Left lung (tissue), 10 donors: Measurements from ENCODE around the gene ERC2. TPM values are rescaled to one million over a fixed set of nuclear protein-coding genes. Genes with fewer than 3 reads are reported as not detected.
A peak's percentile ranks its signal among the peaks of the same experiment; 100 is the strongest.

Experiments
- ATAC-seq: fragments of 200-7000 bp; cut with Tn5 transposase; one replicate; pipeline ENCODE4 v1.9.1; 2020; ENCODE audit warnings: moderate library complexity
- DNase-seq, 4 donors: peaks; one replicate each; pipeline ENCODE4 v3.0.0-alpha.2; 2013 to 2020
- H3K27ac ChIP-seq, 2 donors: fragments of 200-600 bp; sonication (generic) in 1 of 2; one replicate each; pipeline versions ENCODE4 v1.5.0 to v1.8.0; 2020 to 2021
- H3K27me3 ChIP-seq, 2 donors: fragments of 200-600 bp; sonication (generic) in 1 of 2; one replicate each; pipeline versions ENCODE4 v1.5.0 to v1.8.0; 2020 to 2021
- H3K36me3 ChIP-seq, 2 donors: fragments of 200-600 bp; sonication (generic) in 1 of 2; one replicate each; pipeline versions ENCODE4 v1.5.0 to v1.8.0; 2020 to 2021
- H3K4me1 ChIP-seq, 2 donors: fragments of 200-600 bp; one replicate each; pipeline ENCODE4 v1.8.0; 2021
- H3K4me3 ChIP-seq, 2 donors: fragments of 200-600 bp; sonication (generic) in 1 of 2; one replicate each; pipeline versions ENCODE4 v1.5.0 to v1.8.0; 2020 to 2021; ENCODE audit warnings: mild to moderate bottlenecking in 1 of 2
- H3K9me3 ChIP-seq, 2 donors: fragments of 200-600 bp; sonication (generic) in 1 of 2; one replicate each; pipeline versions ENCODE4 v1.5.0 to v1.8.0; 2020 to 2021
- CTCF ChIP-seq, 2 donors: fragments of 200-600 bp; sonication (generic) in 1 of 2; IDR thresholded peaks; one replicate each; pipeline versions ENCODE4 v1.5.0 to v1.8.0; 2021; ENCODE audit warnings: antibody characterized with exemption in 2 of 2
- intact Hi-C, 2 donors: fragments of 100-400 bp; cut with DNase I; formaldehyde crosslinking; loops; one replicate each; pipeline versions ENCODE4 v1.11.2 to v1.14.2; 2022
- polyA plus RNA-seq, 6 donors: library from polyadenylated mRNA; unstranded; fragments of 120-200 nt; gene quantifications; one replicate each; pipeline ENCODE4 v1.2.1, GENCODE V29; 2013; ENCODE audit not compliant: insufficient read length in 6 of 6
- total RNA-seq, 2 donors: library from RNA; stranded (reverse); fragmentation: NEBNext Ultra II Directional; extraction: Animal tissue kit (Norgen Biotek cat#: 25700); gene quantifications; one replicate each; pipeline ENCODE4 v1.2.1, GENCODE V29; 2021
- donor health status: DM: no; HTN: yes; CAD: no.
- donor health status: DM: no; HTN: no; CAD: no.

The ERC2 gene
- total and polyA plus RNA-seq, 8 donors, result 1.6 to 3.3 (median 2.1) TPM

- Histone ChIP-seq H3K27me3 (no peaks in the 10 kb centered on the region), H3K36me3 (no peaks in the 10 kb centered on the region), H3K4me3 (no peak overlapping the region), H3K27ac (no peak overlapping the region), H3K4me1 (no peaks in the 10 kb centered on the region), H3K9me3 (no peaks in the 10 kb centered on the region)
- DNase-seq, result no peak
- ATAC-seq, result no peak
- no peak for TF ChIP-seq CTCF (IDR thresholded peaks at IDR 0.05)
- intact Hi-C loops, result no loop called here
Measured at GRCh38 chr3:56324473-56324872, 143.8 kb downstream of the ERC2 start.

DNA sequence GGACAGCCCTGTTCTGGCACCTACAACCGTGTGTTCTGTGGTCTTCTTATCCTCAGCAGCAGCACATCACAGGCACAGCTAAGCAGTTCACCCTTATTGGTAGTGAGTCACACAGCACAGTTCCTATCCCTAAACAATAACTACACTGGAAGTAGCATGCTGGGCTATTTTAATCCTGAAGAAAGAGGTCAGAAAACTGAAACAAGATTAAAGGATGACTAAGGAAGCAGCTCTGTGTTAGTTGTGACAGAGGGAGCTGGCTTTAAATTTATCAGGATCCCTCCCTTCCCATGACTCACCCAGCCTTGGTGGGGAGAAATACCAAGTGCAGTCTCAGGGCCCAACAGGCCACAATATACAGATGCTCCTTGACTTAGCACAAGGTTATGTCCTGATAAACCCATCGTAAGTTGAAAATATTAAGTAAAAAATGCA is 144.3 kb downstream of the ERC2 start:
- intact Hi-C loops, result no loop called here

GRCh38 chr3:56322862-56323261 is 145.4 kb downstream of the ERC2 start:
- Histone ChIP-seq H3K36me3 (no peaks in the 10 kb centered on the region), H3K27ac (no peak overlapping the region), H3K4me3 (no peak overlapping the region), H3K27me3 (no peaks in the 10 kb centered on the region), H3K4me1 (no peaks in the 10 kb centered on the region), H3K9me3 (no peaks in the 10 kb centered on the region)
- TF ChIP-seq CTCF (IDR thresholded peaks at IDR 0.05), result no peak
- no peak for ATAC-seq
- intact Hi-C loops, result no loop called here
- no peak for DNase-seq

More for the DNA sequence above, 144.3 kb downstream of the ERC2 start:
- no peak overlapping the region for H3K4me3 ChIP-seq
- DNase-seq (no peak), ATAC-seq (peak; percentile 74)
- no peak overlapping the region for H3K27ac ChIP-seq
- H3K9me3 ChIP-seq, result no peaks in the 10 kb centered on the region
- no peaks in the 10 kb centered on the region for H3K36me3 ChIP-seq
- H3K4me1 ChIP-seq, result no peaks in the 10 kb centered on the region
- H3K27me3 ChIP-seq, result no peaks in the 10 kb centered on the region
- no peak for TF ChIP-seq CTCF (IDR thresholded peaks at IDR 0.05)

DNA sequence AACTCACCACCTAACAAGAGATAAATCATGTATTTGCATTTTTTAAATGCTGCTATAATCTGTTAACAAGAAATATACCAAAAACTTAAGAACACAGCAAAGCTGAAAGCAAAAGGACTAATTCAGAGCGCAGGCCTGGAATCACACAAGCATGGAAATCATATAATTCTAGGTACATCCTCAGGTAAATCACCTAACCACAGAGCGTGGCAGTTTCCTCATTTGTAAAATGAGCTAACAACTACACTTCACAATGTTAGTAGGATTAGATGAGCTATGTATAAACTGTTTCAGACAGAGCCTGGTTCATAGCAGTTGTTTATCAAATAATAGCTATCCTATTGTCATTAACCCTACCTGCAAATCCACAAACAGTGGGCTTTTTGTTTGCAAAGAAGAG is 146.4 kb downstream of the ERC2 start:
- DNase-seq (no peak), ATAC-seq (no peak)
- no peak for TF ChIP-seq CTCF (IDR thresholded peaks at IDR 0.05)
- Histone ChIP-seq H3K4me1 (no peaks in the 10 kb centered on the region), H3K9me3 (no peaks in the 10 kb centered on the region), H3K27me3 (no peaks in the 10 kb centered on the region), H3K27ac (no peak overlapping the region), H3K4me3 (no peak overlapping the region), H3K36me3 (no peaks in the 10 kb centered on the region)
- intact Hi-C loops, result no loop called here

GRCh38 chr3:56321383-56321782 is 146.9 kb downstream of the ERC2 start:
- H3K4me1 ChIP-seq, result no peaks in the 10 kb centered on the region
- H3K9me3 ChIP-seq, result no peaks in the 10 kb centered on the region
- intact Hi-C loops, result no loop called here
- H3K4me3 ChIP-seq, result no peak overlapping the region
- H3K27me3 ChIP-seq, result no peaks in the 10 kb centered on the region
- DNase-seq (no peak), ATAC-seq (no peak)
- TF ChIP-seq CTCF (IDR thresholded peaks at IDR 0.05), result no peak
- H3K36me3 ChIP-seq, result no peaks in the 10 kb centered on the region
- no peak overlapping the region for H3K27ac ChIP-seq
